HG03025 (cell line): ENCODE measurements around the gene LPXN.

Experiments used
- ATAC-seq: cut with Tn5 transposase; IDR thresholded peaks from one replicate; pipeline ENCODE4 v1.9.1; 2021; ENCODE audit warnings: mild to moderate bottlenecking, moderate library complexity; ENCODE audit not compliant: unreplicated experiment, low FRiP score

Gene LPXN

DNA sequence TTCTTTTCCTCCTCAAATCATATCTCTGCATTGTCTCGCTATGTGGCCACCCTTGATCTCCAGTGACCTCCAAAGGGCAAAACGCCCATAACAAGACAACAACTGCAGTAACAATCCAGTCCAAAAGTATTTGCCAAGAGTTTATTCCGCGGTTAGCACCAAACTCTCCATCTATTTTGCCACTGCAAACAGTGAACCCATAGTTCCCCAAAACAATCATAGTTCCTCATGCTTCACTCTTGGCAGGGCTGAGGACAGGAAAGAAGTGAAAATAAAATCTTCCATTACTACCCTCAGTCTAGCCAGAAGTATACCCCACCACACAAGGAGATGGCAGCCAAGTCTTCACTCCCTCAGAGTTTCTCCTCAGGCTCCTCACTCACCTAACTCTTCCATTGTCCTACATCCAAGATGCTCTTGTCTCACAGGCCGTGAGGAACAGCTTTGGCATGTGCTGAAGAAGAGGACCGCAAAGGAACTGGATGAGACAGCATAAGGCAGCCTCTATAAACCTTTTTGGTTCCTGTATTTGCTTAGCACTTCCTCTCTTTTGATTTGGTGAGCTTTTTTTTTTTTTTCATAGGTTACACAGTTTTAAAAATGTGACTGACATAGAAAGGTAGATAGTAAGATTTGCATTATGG, at the start of gene LPXN:
Gene LPXN (minus strand): TSS at position 480 of the 644 bp plus-strand sequence. CDS start 84 bp downstream, at position 396.
- no peak for ATAC-seq

GRCh38 chr11:58625086-58625485, 49.4 kb upstream of the LPXN start:
- no peak for ATAC-seq

GRCh38 chr11:58622344-58622743, 46.7 kb upstream of the LPXN start, which contains the start of gene CNTF:
Gene CNTF (plus strand): TSS chr11:58622665. CDS start chr11:58622753, 88 bp downstream.
- no peak for ATAC-seq

GRCh38 chr11:58621586-58622262, 46.1 kb upstream of the LPXN start:
- no peak for ATAC-seq

DNA sequence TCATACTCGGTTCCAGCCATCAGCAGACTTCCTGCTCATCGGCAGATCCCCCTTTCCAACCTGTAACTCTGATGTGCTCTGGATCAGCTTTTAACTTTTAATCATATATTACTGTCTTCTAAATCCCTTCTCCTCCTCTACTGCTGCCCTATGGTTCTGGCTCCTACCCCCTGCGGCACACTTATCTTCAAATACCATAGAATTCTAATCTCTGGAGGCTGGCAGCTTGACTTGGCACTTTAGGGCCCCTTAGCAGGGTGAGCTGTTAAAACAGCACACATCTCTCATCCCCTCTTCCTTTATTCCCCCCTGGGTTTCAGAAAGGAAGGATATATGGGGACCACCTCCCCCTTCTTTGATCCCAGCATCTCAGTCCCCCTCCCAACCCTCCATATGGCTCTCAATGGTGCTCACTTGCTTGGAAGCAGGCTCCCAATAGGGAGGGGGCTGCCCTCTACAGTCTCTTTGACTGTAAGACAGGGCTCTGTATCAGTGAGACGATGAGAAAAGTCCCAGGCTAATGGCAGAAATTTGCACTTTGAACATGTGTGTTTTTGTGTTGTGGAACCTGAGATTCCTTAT, 42.4 kb upstream of the LPXN start:
- ATAC-seq = no peak

DNA sequence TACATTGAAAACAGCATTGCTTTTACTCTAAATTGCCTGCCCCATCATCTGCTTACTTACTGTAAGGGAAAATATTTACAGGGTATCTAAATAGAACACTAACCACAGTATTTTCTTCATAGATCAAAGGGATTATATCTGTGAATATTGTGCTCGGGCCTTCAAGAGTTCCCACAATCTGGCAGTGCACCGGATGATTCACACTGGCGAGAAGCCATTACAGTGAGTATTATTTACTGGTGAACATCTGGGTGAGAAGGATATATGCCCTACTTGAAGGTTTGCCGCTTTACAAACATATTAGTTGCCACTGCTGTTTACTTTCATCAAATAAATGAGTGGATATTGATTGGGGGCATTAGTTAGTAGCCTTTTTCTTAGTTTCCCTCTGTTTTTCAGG, 40.9 kb upstream of the LPXN start:
- no peak for ATAC-seq

DNA sequence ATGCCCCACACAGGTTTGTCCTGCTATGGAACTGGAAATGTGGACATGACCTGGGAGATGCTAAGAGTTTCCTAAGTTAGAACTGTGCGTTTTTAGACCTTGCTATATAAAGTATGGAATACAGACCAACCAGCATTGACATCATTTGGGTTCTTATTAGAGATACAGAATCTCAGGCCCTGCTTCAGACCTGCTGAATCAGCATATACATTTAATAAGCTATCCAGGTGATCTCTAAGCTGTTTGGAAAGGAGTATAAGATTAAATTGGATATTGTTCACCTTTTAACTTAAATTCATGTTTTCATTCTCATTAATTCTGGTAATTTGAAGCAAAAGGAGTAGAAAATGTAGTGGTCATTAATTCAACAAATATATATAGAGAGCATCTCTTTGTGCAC, 39.9 kb upstream of the LPXN start:
- ATAC-seq = no peak

- no peak for ATAC-seq
Measured at GRCh38 chr11:58613228-58613627, 37.6 kb upstream of the LPXN start.

GRCh38 chr11:58609723-58610122, 34.1 kb upstream of the LPXN start:
- no peak for ATAC-seq

- no peak for ATAC-seq
Measured at GRCh38 chr11:58608331-58608730, 32.7 kb upstream of the LPXN start.

DNA sequence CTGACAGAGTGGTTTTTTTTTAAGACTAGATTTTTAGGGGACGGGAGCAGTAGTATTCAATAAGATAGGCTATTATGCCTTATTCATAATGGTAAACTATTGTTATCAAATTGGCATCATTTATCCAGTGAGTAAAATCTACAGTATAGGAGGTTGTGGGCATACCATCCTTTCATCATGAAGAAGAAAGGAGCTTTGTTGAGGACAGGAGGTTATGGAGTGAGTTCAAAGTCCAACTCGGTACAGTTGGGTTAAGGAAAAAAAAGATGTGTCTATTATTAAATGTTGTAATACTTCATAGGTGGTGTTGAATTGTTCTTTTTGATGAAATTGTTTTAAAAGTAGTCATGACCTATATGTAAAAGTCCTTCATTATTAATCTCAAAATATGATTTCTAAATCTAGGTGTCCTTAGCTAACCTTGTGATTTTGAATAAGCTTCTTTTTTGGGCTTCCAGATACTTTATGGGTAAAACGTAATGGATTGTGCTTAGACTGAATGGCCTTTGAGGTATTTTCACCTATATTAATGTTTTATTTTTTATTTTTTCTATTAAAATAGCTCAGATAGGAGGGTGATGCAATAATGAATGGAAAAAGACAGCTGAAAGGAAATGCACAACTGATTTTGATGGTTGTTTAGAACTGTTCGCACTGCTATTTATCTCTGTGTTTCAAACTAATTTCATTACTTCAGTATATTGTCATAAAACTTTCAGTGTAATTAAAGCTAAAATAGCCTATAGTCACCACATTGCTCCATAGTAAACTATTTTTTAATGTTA, 31.5 kb upstream of the LPXN start:
- no peak for ATAC-seq

DNA sequence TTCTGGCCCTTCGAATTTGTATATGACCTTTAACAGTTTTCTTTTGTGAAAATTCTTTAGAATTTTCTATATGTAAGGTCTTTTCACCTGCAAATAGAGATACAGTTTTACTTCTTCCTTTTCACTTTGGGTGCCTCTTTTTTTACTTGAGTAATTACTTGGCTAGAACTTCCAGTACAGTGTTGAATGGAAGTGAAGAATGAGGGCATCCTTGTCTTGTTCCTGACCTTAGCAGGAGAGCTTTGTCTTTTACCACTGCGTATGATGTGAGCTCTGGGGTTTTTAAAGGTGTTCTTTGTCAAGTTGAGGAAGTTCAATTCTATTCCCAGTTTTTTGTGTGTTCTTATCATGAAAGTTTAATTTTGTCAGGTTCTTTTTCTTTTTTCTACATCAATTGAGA, 24.9 kb upstream of the LPXN start:
- no peak for ATAC-seq

- no peak for ATAC-seq
Measured at GRCh38 chr11:58597486-58598144, 22.0 kb upstream of the LPXN start.

GRCh38 chr11:58596621-58597020, 21.0 kb upstream of the LPXN start:
- no peak for ATAC-seq

- no peak for ATAC-seq
Measured at GRCh38 chr11:58594826-58595225, 19.2 kb upstream of the LPXN start.

DNA sequence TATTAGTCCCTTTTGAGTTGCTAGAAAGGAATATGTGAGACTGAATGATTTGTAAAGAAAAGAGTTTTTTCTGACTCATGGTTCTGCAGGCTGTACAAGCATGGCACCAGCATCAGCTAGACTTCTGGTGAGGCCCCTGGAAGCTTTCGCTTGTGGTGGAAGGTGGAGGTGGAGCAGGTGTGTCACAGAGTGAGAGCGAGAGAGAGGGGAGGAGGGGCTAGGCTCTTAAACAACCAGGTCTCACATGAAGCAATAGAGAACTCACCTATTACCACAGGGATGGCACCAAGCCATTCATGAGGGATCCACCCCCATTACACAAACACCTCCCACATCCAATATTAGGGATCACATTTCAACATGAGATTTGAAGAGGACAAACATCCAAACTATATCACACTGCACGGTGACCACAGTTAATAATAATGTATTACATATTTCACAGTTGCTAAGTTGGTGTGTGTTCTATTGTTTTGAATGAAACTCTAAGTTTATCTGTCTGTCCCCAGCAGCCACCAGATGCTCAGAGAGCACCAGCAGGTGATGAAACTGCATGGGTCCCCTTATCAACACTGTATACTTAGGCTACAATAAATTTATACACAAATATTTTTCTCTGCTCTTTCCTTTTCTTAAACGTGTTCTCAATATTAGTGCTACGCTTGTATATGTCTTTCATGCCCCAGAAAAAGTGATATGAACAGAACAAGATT, 17.3 kb upstream of the LPXN start:
- no peak for ATAC-seq

DNA sequence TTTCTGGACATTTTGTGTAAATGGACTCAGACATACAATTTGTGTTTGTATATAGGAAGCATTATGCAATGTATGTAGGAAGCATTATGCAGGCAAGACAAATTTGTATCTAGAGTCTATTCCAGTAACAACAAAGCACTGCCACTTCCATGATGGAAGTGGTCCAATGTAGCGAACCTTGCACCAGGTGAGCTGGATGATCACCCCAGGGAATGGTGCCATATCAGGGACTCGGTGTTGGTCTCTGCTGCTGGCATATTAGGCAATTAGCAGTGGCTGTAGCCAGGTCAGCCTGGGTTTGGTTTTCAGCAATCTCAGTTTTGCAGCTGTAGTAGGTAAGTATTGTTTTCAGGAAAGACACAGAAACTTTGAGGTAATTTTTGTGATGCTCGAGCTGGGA, 16.0 kb upstream of the LPXN start:
- ATAC-seq = no peak

- ATAC-seq = no peak
Measured at GRCh38 chr11:58586998-58587397, 11.3 kb upstream of the LPXN start.

- ATAC-seq = no peak
Measured at GRCh38 chr11:58582437-58582836, 6.8 kb upstream of the LPXN start.

- no peak for ATAC-seq
Measured at GRCh38 chr11:58580311-58580710, 4.7 kb upstream of the LPXN start.
